Coronary artery (tissue), 2 donors: ENCODE results near the gene MCTS1.
"Not testable (repeated sequence)": the region's sequence is repeated elsewhere in the genome, so short reads cannot be mapped to it uniquely, and the experiment has no call there.

ENCODE experiments used
- DNase-seq: peaks from one replicate; pipeline ENCODE4 v3.0.0-alpha.2; 2017; ENCODE audit warnings: low spot score
- H3K27ac ChIP-seq, 2 donors: fragments of 200-600 bp; sonication (generic); one replicate each; pipeline ENCODE4 v1.5.1; 2016 to 2019
- H3K4me3 ChIP-seq: fragments of 200-600 bp; sonication (generic); 2 replicates; pipeline ENCODE4 v1.5.1; 2016; ENCODE audit warnings: mild to moderate bottlenecking, moderate library complexity
- CTCF ChIP-seq: fragments of 200-600 bp; sonication (generic); IDR thresholded peaks from one replicate; pipeline ENCODE4 v1.5.1; 2019; ENCODE audit warnings: antibody characterized with exemption

MCTS1 gene

DNA sequence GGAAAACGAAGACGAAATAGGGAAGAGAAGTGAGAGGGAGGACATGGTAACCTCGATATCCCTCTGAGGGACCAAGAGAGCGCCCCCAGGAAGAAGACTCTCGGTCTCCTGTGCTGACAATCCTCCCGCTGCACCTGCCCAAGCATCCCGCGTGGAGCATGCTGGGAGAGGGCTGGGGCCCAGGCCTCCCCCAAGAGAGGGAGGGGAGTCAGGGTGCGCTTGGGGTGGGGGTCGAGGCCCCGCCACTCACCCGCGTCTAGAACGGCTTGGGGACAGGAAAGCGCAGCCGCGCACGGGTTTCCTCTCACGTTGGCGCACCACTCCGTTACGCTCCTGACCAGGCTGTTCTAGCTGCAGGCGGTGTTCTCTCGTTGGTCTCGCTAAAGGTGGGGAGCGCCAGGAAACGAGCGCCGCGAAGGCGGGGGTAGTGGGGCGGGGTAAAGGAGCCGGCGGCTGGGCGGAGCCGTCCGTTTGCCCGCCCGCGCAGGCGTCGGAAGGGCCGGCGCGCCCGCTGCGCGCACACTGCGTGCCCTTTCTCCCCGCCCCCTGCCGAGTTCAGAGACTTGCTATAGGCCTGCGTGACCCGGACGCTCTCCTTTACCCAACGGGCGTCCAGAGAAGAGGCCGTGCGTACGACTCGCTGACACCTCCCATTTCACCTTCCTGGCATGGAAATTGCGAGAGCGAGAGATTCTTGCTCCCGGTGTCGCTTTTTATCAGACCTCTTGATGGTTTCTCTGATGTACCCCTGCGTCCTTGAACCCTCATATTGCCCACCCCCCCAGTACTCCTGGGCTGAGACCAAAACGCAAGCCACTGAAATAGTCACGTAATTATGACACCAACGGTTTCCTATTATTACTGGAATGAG lies 26.0 kb downstream of the MCTS1 start, which contains the start of gene C1GALT1C1:
Gene C1GALT1C1 (minus strand): TSS at position 388 of the 871 bp plus-strand sequence. CDS start 2,888 bp downstream, outside the sequence.
- peak within 1 kb of the TSS; percentile 78 to 92 for H3K27ac ChIP-seq
- DNase-seq: peak; percentile 93
- H3K4me3 ChIP-seq: peak within 1 kb of the TSS; percentile 82
- no peak for TF ChIP-seq CTCF

DNA sequence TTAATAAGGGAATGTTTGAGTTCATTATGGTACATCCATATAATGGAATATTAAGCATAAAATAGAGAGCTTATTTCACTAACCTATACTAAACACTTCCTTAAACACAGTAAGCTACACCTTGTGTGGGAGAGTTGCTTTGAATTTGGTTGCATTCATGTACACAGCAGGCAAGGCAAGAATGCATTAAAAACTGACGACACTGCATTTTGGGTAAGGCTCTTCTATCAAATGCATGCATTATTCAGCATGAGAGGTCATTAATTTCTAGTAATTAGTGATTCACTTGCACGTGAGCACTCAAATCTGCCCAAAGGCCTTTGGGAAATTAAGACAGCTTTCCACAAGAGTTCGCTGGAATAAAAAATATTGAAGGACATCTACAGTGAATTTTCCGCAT lies 34.7 kb downstream of the MCTS1 start:
- no peak for TF ChIP-seq CTCF
- Histone ChIP-seq H3K27ac (no peak overlapping the region), H3K4me3 (no peak overlapping the region)
- no peak for DNase-seq

GRCh38 chrX:120642871-120643270 lies 39.0 kb downstream of the MCTS1 start:
- DNase-seq: no peak
- no peak for TF ChIP-seq CTCF
- Histone ChIP-seq H3K27ac (no peak overlapping the region), H3K4me3 (no peak overlapping the region)

DNA sequence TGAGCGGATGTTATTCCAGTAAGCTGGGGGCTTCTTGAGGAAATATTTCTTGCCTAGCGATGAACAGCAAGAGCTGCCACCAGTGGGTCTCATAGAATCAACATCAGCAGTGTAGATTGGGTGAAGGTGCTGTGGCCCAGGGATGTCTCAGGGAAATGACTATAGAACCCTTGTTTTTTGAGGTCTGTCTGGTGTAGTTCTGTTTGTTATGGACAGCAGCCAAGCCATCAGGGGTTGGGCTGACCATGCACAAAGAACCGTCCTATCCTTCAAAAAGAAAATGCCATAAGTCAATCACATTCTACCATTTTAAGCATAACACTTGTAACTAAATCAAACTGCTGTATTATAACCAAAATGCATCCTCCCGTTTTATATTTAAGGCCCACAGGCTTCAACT lies 43.2 kb downstream of the MCTS1 start:
- no peak overlapping the region for H3K4me3 ChIP-seq
- no peak for DNase-seq
- no peak overlapping the region for H3K27ac ChIP-seq
- TF ChIP-seq CTCF: no peak

- not testable (repeated sequence) for H3K4me3 ChIP-seq, DNase-seq, H3K27ac ChIP-seq
These were observed 48.4 kb downstream of the MCTS1 start for GRCh38 chrX:120652256-120652655.

DNA sequence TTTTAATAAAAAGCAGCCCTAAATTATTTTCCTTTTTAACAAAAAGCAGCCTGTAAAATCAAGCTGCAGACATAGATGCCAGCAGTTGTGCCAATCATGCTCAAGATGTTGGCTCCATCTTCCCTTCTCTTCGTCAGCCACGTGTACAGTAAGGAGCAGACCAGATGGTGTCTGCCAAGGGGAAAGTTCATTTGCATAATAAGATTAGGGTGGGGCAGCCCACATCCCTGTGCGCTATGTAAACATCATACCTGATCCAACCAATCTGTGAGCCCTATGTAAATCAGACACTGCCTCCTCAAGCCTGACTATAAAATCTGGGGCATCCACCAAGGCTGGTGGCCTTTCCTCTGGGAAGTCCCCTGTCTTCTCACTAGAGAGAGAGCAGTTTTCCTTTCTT lies 49.1 kb downstream of the MCTS1 start:
- TF ChIP-seq CTCF: no peak
- DNase-seq: no peak
- H3K27ac ChIP-seq: no peak overlapping the region
- no peak overlapping the region for H3K4me3 ChIP-seq

- DNase-seq: no peak
- TF ChIP-seq CTCF: no peak
- H3K27ac ChIP-seq: no peak overlapping the region
- H3K4me3 ChIP-seq: no peak overlapping the region
These were observed 56.7 kb downstream of the MCTS1 start for GRCh38 chrX:120660637-120661036.
